Gastrocnemius medialis (tissue), 4 donors: ENCODE results near the gene ZNF490.

Experiments used
- CTCF ChIP-seq, 5 experiments: fragments of 450-650 bp in 3 of 5; fragments of 200-600 bp in 2 of 5; sonication (generic) in 2 of 5; IDR thresholded peaks in 4 of 5; conservative IDR thresholded peaks in 1 of 5; 1 replicate in 4 of 5; 2 replicates in 1 of 5; pipeline ENCODE4 v1.5.1; 2016 to 2019; ENCODE audit warnings: antibody characterized with exemption in 5 of 5, mild to moderate bottlenecking in 3 of 5, moderate library complexity in 3 of 5
- POLR2A ChIP-seq, 2 donors: fragments of 450-650 bp; IDR thresholded peaks; one replicate each; pipeline ENCODE4 v1.6.1; 2017; ENCODE audit warnings: antibody characterized with exemption in 2 of 2, mild to moderate bottlenecking in 2 of 2, moderate library complexity in 2 of 2

DNA sequence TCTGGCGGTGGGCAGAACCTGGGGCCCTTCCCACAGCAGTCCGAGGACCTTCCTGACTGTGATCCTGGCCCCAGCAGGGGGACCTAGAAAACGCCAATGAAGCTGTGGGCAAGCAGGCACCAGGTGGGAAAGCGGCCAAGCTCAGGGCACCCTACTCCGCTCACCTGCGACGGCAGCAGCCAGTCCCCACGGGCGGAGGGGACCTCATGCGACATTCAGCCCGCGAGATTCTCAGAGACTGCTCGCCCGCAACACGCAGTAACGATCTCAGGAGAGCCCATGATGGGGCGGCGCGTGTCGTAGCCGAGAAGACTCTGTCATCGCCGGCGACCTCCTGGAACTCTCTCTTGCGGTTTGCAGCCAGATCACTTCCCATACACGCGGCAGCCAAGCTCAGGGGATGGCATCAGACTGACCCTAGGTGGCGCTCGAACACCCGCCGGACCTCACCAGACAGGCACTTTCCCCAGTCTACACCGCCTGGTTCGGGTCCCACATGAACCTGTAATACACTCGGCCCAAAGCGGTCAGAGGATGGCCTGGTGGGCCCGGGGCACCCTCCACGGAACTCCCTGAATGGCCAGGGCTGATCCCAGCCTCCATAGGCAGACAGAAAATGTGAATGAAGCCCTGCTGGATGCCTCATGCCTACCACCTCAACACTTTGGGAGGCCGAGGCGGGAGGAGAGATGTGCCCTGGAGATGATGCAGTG is 29.4 kb upstream of the ZNF490 start:
- peak; percentile 27 to 74 (median 46) for TF ChIP-seq CTCF (IDR thresholded peaks at IDR 0.05 in 4 of 5, conservative IDR thresholded peaks at IDR 0.05 in 1 of 5)
- no peak for TF ChIP-seq POLR2A (IDR thresholded peaks at IDR 0.05)
